A549 (cell line): Measurements from ENCODE around the gene GPM6B.

Source experiments
- CEBPB ChIP-seq, 2 experiments: fragments of >200 bp in 1 of 2; sonication (Bioruptor Twin) in 1 of 2; formaldehyde crosslinking in 1 of 2; IDR thresholded peaks; 2 replicates each; pipeline ENCODE4 v1.6.1; 2012 to 2016
- CHD2 ChIP-seq: fragments of 150-350 bp; IDR thresholded peaks from 2 replicates; pipeline ENCODE4 v1.6.1; 2014; ENCODE audit warnings: low read length; ENCODE audit not compliant: partially characterized antibody
- CTCF ChIP-seq: fragments of >200 bp; sonication (Bioruptor Twin); formaldehyde crosslinking; IDR thresholded peaks from 3 replicates; pipeline ENCODE4 v1.5.1; 2016
- EP300 ChIP-seq, 2 experiments: fragments of >200 bp; sonication (Bioruptor Twin); formaldehyde crosslinking; IDR thresholded peaks; 2 replicates in 1 of 2; 3 replicates in 1 of 2; pipeline ENCODE4 v1.6.1; 2016 to 2017
- MYC ChIP-seq: IDR thresholded peaks from 2 replicates; pipeline ENCODE4 v1.6.1; 2012; ENCODE audit warnings: mild to moderate bottlenecking, inconsistent platforms, low read length, improper control_type of control experiment, borderline replicate concordance
- POLR2A ChIP-seq: IDR thresholded peaks from 2 replicates; pipeline ENCODE4 v1.6.1; 2012; ENCODE audit warnings: mild to moderate bottlenecking, low read length
- RCOR1 ChIP-seq: fragments of 150-350 bp; IDR thresholded peaks from 2 replicates; pipeline ENCODE4 v1.6.1; 2014; ENCODE audit warnings: antibody characterized with exemption, low read length, low read depth
- RFX5 ChIP-seq: fragments of 450-650 bp; IDR thresholded peaks from 2 replicates; pipeline ENCODE4 v1.7.1; 2014; ENCODE audit warnings: antibody characterized with exemption, mild to moderate bottlenecking, moderate library complexity
- SMC3 ChIP-seq: fragments of >200 bp; sonication (Bioruptor Twin); formaldehyde crosslinking; IDR thresholded peaks from 3 replicates; pipeline ENCODE4 v1.6.1; 2018; ENCODE audit warnings: inconsistent platforms
- ZC3H11A ChIP-seq: fragments of 450-650 bp; IDR thresholded peaks from 2 replicates; pipeline ENCODE4 v1.6.1; 2014; ENCODE audit warnings: antibody characterized with exemption, mild to moderate bottlenecking

- TF ChIP-seq POLR2A (no peak), EP300 (IDR thresholded peaks at IDR 0.05) (no peak), ZC3H11A (no peak), MYC (no peak), CTCF (no peak), CEBPB (IDR thresholded peaks at IDR 0.05) (no peak), CHD2 (no peak), RFX5 (no peak), RCOR1 (no peak), SMC3 (no peak)
Measured at GRCh38 chrX:13761606-13762414, 55.1 kb downstream of the GPM6B start.
